GM18507 (cell line): ENCODE measurements around the gene MCOLN3.

Source experiments
- DNase-seq: peaks from one replicate; pipeline ENCODE4 v3.0.0; 2011; ENCODE audit warnings: low read depth; ENCODE audit not compliant: insufficient read length; ENCODE audit errors: extremely low spot score
- FAIRE-seq: peaks from 2 replicates; lab custom pipeline; 2011; peaks lifted over from hg19 to GRCh38; lab: Jason Lieb, UNC

MCOLN3 gene

GRCh38 chr1:85048296-85049064 lies at the start of gene MCOLN3:
Gene MCOLN3, minus strand, starts transcription at chr1:85048500. Its CDS starts 3,140 bp downstream, at chr1:85045360.
- FAIRE-seq (peak; percentile 73), DNase-seq (no peak)

- DNase-seq: no peak
- no peak for FAIRE-seq
Observed at GRCh38 chr1:85093644-85094043, 45.3 kb upstream of the MCOLN3 start.

DNA sequence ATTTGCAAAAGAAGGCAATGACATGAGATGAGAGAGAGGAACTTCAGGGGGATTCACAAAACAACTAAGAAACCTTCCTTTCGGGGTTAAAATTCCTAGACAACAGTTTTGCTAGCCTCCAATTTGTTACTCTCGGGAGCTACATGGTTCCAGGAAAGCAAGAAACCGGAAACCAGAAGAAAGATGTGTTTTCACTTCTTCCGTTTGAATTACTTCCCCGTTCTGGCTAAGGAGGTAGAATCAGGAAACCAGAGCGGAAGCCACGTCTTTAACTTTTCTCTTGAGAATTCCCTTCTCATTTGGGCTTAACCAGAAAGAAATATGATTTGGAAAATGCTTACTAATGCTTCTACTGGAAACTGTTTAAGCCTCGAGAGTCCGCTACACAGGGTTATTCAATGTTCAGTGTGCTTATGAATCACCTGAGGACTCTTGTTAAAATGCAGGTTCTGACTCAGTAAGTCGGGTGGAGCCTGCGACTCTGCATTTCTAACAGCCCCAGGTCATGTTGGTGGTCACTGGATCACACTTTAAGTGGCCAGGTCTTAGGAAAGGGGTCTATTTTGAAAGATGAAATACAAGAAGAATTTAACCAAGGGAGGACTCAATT lies 43.5 kb upstream of the MCOLN3 start:
- DNase-seq (no peak), FAIRE-seq (peak; percentile 80)

GRCh38 chr1:85090225-85090624 lies 41.9 kb upstream of the MCOLN3 start:
- no peak for FAIRE-seq
- DNase-seq: no peak

DNA sequence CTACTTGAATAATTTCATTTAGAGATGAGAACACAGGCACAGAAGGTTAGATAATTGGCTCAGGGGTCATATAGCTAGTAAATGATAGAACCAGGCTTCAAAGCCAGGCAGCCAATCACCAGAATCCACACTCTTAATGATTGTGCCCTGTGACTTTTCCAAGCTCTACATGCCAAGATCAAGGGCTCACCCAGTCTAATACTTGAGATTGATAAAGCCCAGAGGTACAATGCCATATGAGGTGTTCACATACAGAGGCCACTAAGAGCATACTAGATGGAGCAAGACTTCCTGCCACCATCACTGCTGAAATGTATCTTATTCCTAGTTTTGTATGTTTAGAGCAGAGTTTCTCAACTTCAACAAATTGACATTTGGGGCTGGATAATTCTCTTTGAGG lies 40.9 kb upstream of the MCOLN3 start:
- FAIRE-seq (no peak), DNase-seq (no peak)

DNA sequence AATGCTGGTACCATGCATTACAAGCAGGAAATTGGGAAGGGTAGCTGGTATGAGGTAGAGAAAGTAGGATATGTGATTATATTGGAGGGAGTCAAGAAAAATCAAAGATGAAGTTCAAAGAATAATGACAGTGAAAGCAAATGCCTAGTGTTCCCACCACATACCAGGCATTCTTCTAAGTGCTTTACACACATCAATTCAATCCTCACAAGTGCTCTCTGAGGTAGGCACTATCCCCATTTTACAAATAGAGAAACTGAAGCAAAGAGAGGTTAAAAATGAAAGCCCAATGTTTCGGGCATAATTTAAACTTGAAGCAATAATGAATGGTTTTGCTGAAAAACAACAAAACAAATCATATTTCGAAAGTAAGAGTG lies 40.1 kb upstream of the MCOLN3 start:
- FAIRE-seq: no peak
- DNase-seq: no peak

- no peak for FAIRE-seq
Observed at GRCh38 chr1:85087659-85088407, 39.5 kb upstream of the MCOLN3 start.

DNA sequence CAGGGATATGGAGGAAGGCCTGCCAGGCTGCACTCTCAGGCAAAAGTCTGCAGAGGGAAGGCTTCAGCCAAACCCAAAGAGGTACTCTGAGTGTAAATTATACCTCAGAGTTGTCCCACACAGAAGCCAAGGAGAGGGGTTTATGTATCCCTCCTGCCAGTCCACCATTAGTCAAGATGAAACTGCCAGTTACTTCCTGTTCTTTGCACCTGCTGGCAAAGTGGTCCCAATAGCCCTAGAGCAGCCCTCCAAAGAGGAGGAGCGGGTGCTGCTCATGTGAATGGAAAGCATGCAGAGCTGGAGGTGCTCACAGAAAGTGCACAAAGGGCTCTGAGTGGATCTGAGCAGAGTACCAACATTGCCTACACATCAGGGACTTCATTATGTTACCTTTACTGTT lies 37.1 kb upstream of the MCOLN3 start:
- no peak for DNase-seq
- FAIRE-seq: no peak

More at GRCh38 chr1:85087659-85088407, 39.5 kb upstream of the MCOLN3 start:
- no peak for DNase-seq

DNA sequence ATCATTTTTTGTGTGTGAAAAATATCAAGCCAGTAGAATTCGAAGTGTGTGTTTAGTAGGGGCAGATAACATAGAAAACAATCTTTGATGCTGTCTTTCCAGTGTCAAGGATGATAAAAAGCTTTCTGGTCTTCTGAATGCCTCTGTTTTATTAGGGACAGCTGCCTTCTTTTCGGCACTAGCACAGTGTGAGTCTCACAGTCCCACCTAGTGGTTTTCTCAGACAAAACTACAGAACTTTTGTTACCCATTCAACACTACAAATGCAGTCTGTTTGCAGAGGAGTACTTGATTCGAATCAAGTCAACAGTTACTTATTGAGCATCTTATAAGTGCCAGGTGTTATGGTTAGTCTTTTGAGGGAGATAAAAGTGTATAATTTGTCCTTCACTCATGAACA lies 30.6 kb upstream of the MCOLN3 start:
- no peak for FAIRE-seq
- DNase-seq: no peak

GRCh38 chr1:85074365-85074964 lies 26.2 kb upstream of the MCOLN3 start:
- no peak for FAIRE-seq
- no peak for DNase-seq

DNA sequence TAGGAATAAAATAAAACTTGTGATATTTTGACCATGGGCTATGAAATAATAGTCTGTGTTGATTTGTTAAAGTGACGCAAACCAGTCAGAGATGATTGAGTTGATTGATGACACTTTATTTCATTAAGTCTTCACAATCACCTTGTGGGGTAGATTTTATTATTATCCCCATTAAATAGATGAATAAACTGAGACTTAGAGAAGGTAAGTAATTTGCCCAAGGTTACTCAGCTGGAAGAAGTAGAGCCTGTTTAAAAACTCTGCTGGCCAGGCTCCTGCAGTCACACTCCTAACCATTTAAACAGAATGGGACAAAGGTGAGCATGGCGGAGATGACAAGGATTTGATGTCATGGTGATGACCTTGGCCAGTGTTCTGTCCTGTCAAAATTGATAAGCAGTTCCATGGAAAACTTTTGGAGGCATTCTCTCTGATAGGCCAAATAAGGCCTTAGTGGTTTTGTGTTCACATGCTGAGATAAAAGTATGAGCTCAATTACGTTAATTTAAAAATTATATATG lies 22.7 kb upstream of the MCOLN3 start:
- FAIRE-seq: no peak

GRCh38 chr1:85068846-85069245 lies 20.5 kb upstream of the MCOLN3 start:
- FAIRE-seq (no peak), DNase-seq (no peak)

More for the DNA sequence above, 22.7 kb upstream of the MCOLN3 start:
- DNase-seq: no peak

GRCh38 chr1:85065550-85065949 lies 17.2 kb upstream of the MCOLN3 start:
- FAIRE-seq (no peak), DNase-seq (no peak)

GRCh38 chr1:85062425-85063026 lies 14.2 kb upstream of the MCOLN3 start:
- no peak for FAIRE-seq

GRCh38 chr1:85061711-85062424 lies 13.6 kb upstream of the MCOLN3 start:
- peak; percentile 81 for DNase-seq
- peak; percentile 98 for FAIRE-seq

More at GRCh38 chr1:85062425-85063026, 14.2 kb upstream of the MCOLN3 start:
- DNase-seq: no peak

GRCh38 chr1:85060038-85060437 lies 11.7 kb upstream of the MCOLN3 start:
- FAIRE-seq (no peak), DNase-seq (no peak)

GRCh38 chr1:85059563-85059962 lies 11.3 kb upstream of the MCOLN3 start:
- DNase-seq: no peak
- FAIRE-seq: no peak

GRCh38 chr1:85058786-85059185 lies 10.5 kb upstream of the MCOLN3 start:
- FAIRE-seq (no peak), DNase-seq (no peak)

GRCh38 chr1:85058311-85058710 lies 10.0 kb upstream of the MCOLN3 start:
- DNase-seq (no peak), FAIRE-seq (peak; percentile 67)
